ENCODE data around the gene FBXW10B.
"Not testable (repeated sequence)": the region's sequence is repeated elsewhere in the genome, so short reads cannot be mapped to it uniquely, and the experiment has no call there.

Gene FBXW10B

GRCh38 chr17:15619331-15620058, at the start of gene FBXW10B:
TSS of gene FBXW10B (minus strand) at chr17:15619704. CDS start at chr17:15619512, 192 bp downstream.
- DNase-seq (ENCODE audit: low read depth, low spot score), result not testable (repeated sequence)

GRCh38 chr17:15663691-15664090, 44.2 kb upstream of the FBXW10B start:
- DNase-seq (ENCODE audit: low read depth, low spot score), result no peak

GRCh38 chr17:15663176-15663575, 43.7 kb upstream of the FBXW10B start:
- no peak for DNase-seq (ENCODE audit: low read depth, low spot score)

GRCh38 chr17:15662681-15663080, 43.2 kb upstream of the FBXW10B start:
- no peak for DNase-seq (ENCODE audit: low read depth, low spot score)

- no peak for DNase-seq (ENCODE audit: low read depth, low spot score)
Observed at GRCh38 chr17:15660077-15660476, 40.6 kb upstream of the FBXW10B start.

- DNase-seq (ENCODE audit: low read depth, low spot score), result no peak
Observed at GRCh38 chr17:15659663-15660062, 40.2 kb upstream of the FBXW10B start.

- DNase-seq (ENCODE audit: low read depth, low spot score), result no peak
Observed at GRCh38 chr17:15659236-15659635, 39.7 kb upstream of the FBXW10B start.

GRCh38 chr17:15658296-15658695, 38.8 kb upstream of the FBXW10B start:
- no peak for DNase-seq (ENCODE audit: low read depth, low spot score)

GRCh38 chr17:15657868-15658267, 38.4 kb upstream of the FBXW10B start:
- no peak for DNase-seq (ENCODE audit: low read depth, low spot score)

GRCh38 chr17:15654886-15655561, 35.5 kb upstream of the FBXW10B start:
- no peak for DNase-seq (ENCODE audit: low read depth, low spot score)

- not testable (repeated sequence) for DNase-seq (ENCODE audit: low read depth, low spot score)
Observed at GRCh38 chr17:15654401-15654800, 34.9 kb upstream of the FBXW10B start.

- DNase-seq (ENCODE audit: low read depth, low spot score), result no peak
Observed at GRCh38 chr17:15652960-15653359, 33.5 kb upstream of the FBXW10B start.

GRCh38 chr17:15651583-15652110, 32.1 kb upstream of the FBXW10B start:
- no peak for DNase-seq (ENCODE audit: low read depth, low spot score)

GRCh38 chr17:15650741-15651582, 31.5 kb upstream of the FBXW10B start:
- no peak for DNase-seq (ENCODE audit: low read depth, low spot score)

GRCh38 chr17:15649861-15650421, 30.4 kb upstream of the FBXW10B start:
- DNase-seq (ENCODE audit: low read depth, low spot score), result no peak

GRCh38 chr17:15648386-15648785, 28.9 kb upstream of the FBXW10B start:
- no peak for DNase-seq (ENCODE audit: low read depth, low spot score)

- not testable (repeated sequence) for DNase-seq (ENCODE audit: low read depth, low spot score)
Observed at GRCh38 chr17:15645942-15646312, 26.4 kb upstream of the FBXW10B start.

- DNase-seq (ENCODE audit: low read depth, low spot score), result not testable (repeated sequence)
Observed at GRCh38 chr17:15645099-15645941, 25.8 kb upstream of the FBXW10B start.

GRCh38 chr17:15642505-15643251, 23.2 kb upstream of the FBXW10B start:
- not testable (repeated sequence) for DNase-seq (ENCODE audit: low read depth, low spot score)

- DNase-seq (ENCODE audit: low read depth, low spot score), result not testable (repeated sequence)
Observed at GRCh38 chr17:15642014-15642413, 22.5 kb upstream of the FBXW10B start.
